Measurements from ENCODE around the gene TOX2.

DNA sequence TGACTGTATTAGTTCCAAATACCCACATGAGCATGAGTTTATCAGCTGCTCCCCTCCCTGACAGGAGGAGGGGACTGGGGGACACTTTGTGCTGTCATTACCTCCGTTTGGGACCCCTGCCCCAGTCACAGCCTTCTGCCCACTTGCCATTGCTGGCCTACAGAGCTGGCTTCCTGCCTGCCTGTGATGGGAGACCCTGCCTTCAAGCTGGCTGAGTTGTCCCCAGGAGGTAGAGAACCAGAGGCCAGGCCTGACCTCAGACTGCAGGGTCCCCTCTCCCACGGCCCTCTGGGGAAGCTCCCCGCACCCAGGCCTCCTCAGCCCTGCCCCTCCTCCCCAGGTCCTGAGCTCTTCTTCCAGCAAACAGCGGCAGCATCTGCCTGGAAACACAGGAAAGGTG, 166.8 kb downstream of the TOX2 start:
- TF ChIP-seq CTCF (IDR thresholded peaks at IDR 0.05 in 8 of 11, conservative IDR thresholded peaks at IDR 0.05 in 3 of 11) = no peak
- TF ChIP-seq POLR2A (IDR thresholded peaks at IDR 0.05) = no peak
- no peak for TF ChIP-seq POLR2AphosphoS5 (IDR thresholded peaks at IDR 0.05)
